GM21423 (cell line): ENCODE results near the gene PXYLP1.
A peak's percentile ranks its signal among the peaks of the same experiment; 100 is the strongest.

Source experiments
- ATAC-seq: cut with Tn5 transposase; IDR thresholded peaks from one replicate; pipeline ENCODE4 v1.9.1; 2021; ENCODE audit warnings: mild to moderate bottlenecking, moderate library complexity; ENCODE audit not compliant: unreplicated experiment

Gene PXYLP1

GRCh38 chr3:141320399-141321108, 88.9 kb downstream of the PXYLP1 start:
- no peak for ATAC-seq

GRCh38 chr3:141321109-141321497, 89.5 kb downstream of the PXYLP1 start:
- no peak for ATAC-seq

DNA sequence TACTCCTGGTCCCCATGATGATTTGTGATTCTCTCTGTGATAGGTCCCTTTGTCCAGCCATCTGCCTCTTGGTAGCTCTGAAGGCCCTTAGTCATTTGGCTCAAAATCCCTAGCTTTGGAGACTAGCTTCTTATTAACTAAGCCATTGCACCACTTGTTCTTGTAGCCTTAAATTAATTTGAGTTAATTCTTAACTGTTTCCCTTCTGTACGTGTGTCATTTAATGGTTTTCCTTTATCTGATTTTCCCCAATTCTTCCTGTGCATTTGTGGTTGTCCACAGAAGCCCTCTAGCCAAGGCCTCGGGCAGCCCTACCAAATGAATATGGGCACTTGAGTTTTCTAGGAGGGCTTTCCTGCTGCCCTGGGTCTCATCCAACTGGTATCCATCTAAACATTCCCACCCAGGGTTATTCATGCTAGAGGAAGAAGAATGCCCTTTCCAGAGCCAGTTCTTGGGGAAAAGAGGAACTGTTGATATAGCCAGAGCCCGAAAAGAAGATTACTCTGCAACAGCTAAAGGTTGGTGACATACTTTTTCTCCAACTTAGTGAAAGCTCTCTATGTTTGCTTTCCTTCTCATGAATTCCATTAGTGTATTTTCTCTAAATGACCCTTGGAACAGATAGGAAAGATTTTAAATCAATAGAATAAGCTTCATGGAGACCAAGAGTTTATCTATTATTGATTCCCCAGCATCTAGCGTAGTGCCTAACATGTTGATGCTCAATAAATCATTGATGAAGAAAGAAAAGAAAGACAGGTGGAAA, 92.5 kb downstream of the PXYLP1 start:
- ATAC-seq: no peak

DNA sequence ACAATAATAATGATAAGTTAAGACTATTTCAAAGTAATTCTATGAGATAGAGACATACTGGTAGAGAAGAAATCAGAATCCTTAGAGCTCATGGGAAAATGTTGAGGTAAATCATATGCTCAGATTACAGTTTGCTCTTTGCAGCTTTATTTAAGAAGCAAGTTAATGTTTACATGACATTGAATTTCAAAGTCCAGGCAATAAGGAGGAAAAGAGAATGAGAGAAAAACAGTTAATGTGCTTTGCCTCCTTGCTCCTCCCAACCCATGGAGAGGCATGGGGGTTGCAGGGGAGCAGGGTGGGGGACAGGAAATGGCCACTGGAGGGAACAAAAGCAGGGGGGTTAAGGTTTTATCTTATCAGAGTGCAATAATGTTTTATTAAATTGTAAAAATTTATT, 94.5 kb downstream of the PXYLP1 start:
- ATAC-seq: no peak

DNA sequence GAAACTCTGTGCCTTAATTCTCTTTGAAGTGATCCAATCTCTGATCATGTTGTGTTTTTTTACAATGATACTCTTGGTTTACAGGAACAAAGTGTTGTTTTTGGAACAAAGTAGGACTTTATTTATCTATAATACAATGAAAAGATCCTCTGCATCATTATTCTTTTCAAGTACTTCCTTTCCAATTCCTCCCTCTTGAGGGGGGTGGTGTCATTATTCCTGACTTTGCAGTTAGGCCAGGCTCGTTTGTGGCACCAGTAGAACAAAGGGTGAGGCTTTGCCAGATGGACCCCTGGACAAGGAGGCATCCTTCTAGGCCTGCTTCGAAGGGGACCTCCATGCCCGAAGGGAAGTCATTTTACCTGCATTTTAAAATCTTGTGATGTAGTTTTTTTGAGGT, 95.0 kb downstream of the PXYLP1 start:
- no peak for ATAC-seq

- peak; percentile 39 for ATAC-seq
Observed at GRCh38 chr3:141328286-141329166, 96.9 kb downstream of the PXYLP1 start.

GRCh38 chr3:141330235-141330634, 98.6 kb downstream of the PXYLP1 start:
- ATAC-seq: no peak

DNA sequence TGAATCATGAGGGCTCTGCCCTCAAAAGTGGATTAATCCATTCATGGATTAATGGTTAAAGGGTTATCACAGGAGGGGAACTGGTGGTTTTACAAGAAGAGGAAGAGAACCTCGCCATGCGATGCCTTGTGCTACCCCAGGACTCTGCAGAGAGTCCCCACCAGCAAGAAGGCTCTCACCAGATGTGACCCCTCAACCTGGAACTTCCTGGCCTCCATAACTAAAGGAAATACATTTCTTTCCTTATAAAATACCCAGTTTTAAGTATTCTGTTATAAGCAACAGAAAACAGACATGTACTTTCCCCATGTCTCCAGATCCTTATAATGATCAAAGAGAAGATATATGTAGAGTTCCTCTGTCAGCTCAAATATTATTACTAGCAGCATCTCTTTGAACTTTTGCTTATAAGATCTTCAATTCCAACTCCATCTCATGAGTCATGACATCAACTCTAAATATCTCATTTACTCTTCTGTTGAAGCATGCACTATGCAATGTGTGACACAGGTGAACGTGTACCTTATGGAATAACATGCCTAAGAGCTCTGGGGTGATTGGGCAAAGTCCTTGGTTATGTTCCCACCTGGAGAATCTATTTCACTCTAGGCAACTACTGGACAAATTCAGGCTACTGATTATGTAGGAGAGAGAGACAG, 99.2 kb downstream of the PXYLP1 start:
- ATAC-seq: no peak

- no peak for ATAC-seq
Observed at GRCh38 chr3:141331377-141332318, 100.0 kb downstream of the PXYLP1 start.

- no peak for ATAC-seq
Observed at GRCh38 chr3:141332416-141332815, 100.8 kb downstream of the PXYLP1 start.

DNA sequence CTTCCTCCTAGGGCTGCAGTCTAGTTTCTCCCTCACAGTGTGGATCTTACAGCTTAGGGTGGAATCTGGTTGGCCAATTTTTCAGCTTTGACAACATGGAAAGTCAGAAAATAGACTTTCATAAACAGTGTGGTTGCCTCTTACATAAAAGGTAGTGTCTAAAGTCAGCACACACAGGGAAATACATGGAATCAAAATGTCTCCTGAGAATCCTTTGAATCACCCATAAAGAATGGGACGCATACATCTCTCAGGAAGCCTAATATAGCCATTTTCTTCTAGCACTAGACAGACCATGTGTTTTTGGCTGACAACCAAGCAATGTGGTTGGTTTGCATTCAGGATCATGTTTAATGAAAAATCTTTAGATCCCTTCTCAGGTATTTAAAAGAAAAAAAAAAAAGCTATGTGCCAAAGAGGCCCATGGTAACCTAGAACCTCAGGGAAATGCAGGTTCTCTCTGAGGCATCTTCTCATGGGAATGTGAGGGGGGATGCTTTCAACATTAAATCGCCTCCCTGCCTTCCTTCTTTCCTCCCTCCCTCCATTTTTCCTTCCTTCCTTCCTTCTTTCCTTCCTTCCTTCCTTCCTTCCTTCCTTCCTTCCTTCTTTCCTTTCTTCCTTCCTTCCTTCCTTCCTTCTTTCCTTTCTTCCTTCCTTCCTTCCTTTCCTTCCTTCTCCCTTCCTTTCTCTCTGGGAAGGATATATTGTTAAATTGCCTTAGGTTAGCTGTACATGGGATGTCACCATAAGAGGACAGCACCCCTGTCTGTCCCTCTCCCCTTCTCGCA, 102.4 kb downstream of the PXYLP1 start:
- no peak for ATAC-seq

DNA sequence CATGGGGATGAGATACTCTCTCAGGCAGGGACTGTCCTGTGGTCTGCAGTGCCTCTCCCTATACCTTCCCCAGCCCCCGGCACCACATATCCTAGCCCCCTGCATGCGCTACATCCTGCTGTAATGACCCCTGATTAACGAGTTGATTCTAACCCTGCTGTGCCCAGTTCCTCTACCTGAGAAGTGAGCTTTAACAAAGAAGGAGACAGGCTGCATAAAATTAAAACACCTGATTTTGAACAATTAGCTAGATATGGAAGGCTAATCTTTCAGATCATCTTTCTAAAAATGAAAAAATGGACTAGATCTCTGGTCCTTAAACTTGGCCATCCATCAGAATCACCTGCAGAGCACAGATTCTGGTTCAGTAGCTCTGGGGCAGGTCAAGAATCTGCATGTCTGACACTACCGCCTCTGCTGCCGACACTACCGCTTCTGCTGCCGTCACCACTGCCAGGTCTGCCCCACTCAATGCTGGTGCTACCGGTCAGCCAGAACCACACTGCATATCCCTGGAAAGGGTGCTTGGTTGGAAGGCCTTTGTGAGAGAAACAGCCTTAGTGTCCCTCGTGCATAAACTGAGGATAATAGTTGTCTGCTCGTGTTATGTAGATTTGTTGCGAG, 103.1 kb downstream of the PXYLP1 start:
- no peak for ATAC-seq

- ATAC-seq: no peak
Observed at GRCh38 chr3:141335531-141336061, 104.0 kb downstream of the PXYLP1 start.

- ATAC-seq: peak; percentile 90
Observed at GRCh38 chr3:141336672-141337522, 105.3 kb downstream of the PXYLP1 start.

DNA sequence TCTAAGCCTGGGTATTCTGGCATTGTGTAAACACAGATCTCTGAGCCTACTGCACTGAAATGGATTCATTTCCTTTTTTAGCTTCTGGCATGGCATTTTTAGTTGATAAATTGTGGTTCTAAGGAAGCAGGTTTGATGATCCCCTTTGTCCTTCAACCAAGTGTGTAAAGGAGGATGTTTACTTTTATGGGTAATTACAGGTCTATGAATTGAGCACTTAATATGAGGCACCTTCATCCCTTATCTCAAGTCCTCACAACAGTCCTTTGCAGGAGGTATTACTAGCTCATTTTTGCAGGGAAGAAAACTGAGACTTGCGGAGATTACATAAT, 105.9 kb downstream of the PXYLP1 start:
- no peak for ATAC-seq

DNA sequence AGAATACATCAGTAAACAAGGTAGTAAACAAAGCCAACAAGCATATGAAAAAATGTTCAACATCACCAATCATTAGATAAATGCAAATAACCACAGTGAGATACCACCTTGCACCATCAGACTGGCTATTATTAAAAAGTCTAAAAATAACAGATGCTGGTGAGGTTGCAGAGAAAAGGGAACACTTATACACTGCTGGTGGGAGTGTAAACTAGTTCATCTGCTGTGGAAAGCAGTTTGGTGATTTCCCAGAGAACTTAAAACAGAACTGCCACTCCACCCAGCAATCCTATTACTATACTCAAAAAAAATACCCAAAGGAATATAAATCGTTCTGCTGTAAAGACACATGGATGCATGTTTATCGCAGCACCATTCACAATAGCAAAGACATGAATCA, 106.4 kb downstream of the PXYLP1 start:
- ATAC-seq: no peak

DNA sequence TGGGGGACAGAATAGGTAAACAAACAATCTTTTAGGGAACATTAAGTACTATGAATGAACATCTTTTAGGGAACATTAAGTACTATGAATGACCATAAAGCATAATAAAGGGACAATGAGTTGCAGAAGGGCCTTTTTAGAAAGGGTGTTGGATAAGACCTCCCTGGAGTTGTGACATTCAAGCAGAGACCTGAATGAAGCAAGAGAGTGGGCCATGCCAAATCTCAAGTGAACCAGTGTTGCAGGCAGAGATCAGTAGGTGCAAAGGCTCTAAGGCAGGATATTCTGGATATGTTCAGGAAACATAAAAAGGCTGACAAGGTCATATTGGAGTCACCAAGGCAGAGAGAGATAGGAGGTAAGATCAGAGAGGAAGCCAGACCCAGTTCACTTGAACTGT, 107.3 kb downstream of the PXYLP1 start:
- no peak for ATAC-seq

- ATAC-seq: no peak
Observed at GRCh38 chr3:141341536-141341935, 109.9 kb downstream of the PXYLP1 start.
